HL-60 (cell line): ENCODE results near the gene TAF4B.

Experiments
- DNase-seq, 2 experiments: peaks; one replicate each; pipeline ENCODE4 v3.0.0-alpha.2; 2010 to 2020; ENCODE audit warnings: low read depth in 1 of 2, low spot score in 1 of 2
- H3K27ac ChIP-seq: fragments of 250-450 bp; sonication (Bioruptor Pico); replicated peaks from 2 replicates; pipeline ENCODE4 v1.5.1; 2020; ENCODE audit warnings: mild to moderate bottlenecking, moderate library complexity
- H3K27me3 ChIP-seq: fragments of 250-450 bp; sonication (Bioruptor Pico); 2 replicates; pipeline ENCODE4 v1.5.1; 2021; ENCODE audit warnings: mild to moderate bottlenecking, moderate library complexity; ENCODE audit not compliant: insufficient read depth, poor library complexity, severe bottlenecking
- H3K4me3 ChIP-seq: replicated peaks from 2 replicates; pipeline ENCODE4 v1.5.1; 2011; ENCODE audit warnings: mild to moderate bottlenecking, control low read depth, low read length; ENCODE audit not compliant: insufficient read depth
- GABPA ChIP-seq: IDR thresholded peaks from 2 replicates; pipeline ENCODE4 v1.6.1; 2012; ENCODE audit warnings: low read depth
- POLR2AphosphoS5 ChIP-seq: IDR thresholded peaks from 2 replicates; pipeline ENCODE4 v1.6.1; 2012; ENCODE audit warnings: low read depth
- SPI1 ChIP-seq: IDR thresholded peaks from 2 replicates; pipeline ENCODE4 v1.6.1; 2012; ENCODE audit warnings: low read depth, mild to moderate bottlenecking, borderline replicate concordance
- TF ChIP-seq, protein P1 (sequence below): IDR thresholded peaks from 2 replicates; pipeline ENCODE4 v1.6.1; 2012; ENCODE audit warnings: low read depth; ENCODE audit not compliant: insufficient replicate concordance
- TF ChIP-seq, protein P2 (sequence below): IDR thresholded peaks from one replicate; pipeline ENCODE4 v1.5.1; 2011; ENCODE audit warnings: low read length, control low read depth, inconsistent platforms; ENCODE audit not compliant: insufficient read depth

TAF4B gene

DNA sequence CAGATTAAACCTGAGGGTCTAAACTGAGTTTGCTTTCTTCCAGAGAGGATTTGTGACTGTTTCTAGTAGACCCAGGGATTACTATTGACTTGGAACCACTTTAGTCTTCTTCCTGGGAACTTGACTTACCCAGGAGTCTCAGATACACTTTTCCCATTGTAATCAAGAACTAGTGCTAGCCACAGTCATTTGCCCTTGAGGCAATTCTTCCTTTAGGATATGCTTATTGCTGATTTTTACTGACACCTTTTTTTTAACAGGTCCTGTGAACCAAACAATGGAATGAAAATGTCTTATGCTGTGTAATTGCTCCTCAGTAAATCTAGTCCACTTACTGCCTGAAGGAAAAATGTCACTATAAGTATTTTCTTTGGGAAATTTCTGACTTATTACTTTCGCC is 78.3 kb downstream of the TAF4B start:
- no peak overlapping the region for H3K4me3 ChIP-seq
- no peaks in the 10 kb centered on the region for H3K27me3 ChIP-seq
- H3K27ac ChIP-seq = no peak overlapping the region
- DNase-seq = no peak
- TF ChIP-seq, protein P1, sequence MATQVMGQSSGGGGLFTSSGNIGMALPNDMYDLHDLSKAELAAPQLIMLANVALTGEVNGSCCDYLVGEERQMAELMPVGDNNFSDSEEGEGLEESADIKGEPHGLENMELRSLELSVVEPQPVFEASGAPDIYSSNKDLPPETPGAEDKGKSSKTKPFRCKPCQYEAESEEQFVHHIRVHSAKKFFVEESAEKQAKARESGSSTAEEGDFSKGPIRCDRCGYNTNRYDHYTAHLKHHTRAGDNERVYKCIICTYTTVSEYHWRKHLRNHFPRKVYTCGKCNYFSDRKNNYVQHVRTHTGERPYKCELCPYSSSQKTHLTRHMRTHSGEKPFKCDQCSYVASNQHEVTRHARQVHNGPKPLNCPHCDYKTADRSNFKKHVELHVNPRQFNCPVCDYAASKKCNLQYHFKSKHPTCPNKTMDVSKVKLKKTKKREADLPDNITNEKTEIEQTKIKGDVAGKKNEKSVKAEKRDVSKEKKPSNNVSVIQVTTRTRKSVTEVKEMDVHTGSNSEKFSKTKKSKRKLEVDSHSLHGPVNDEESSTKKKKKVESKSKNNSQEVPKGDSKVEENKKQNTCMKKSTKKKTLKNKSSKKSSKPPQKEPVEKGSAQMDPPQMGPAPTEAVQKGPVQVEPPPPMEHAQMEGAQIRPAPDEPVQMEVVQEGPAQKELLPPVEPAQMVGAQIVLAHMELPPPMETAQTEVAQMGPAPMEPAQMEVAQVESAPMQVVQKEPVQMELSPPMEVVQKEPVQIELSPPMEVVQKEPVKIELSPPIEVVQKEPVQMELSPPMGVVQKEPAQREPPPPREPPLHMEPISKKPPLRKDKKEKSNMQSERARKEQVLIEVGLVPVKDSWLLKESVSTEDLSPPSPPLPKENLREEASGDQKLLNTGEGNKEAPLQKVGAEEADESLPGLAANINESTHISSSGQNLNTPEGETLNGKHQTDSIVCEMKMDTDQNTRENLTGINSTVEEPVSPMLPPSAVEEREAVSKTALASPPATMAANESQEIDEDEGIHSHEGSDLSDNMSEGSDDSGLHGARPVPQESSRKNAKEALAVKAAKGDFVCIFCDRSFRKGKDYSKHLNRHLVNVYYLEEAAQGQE = no peak
- TF ChIP-seq SPI1 = no peak
- no peak for TF ChIP-seq GABPA
- TF ChIP-seq POLR2AphosphoS5 = no peak
- TF ChIP-seq, protein P2, sequence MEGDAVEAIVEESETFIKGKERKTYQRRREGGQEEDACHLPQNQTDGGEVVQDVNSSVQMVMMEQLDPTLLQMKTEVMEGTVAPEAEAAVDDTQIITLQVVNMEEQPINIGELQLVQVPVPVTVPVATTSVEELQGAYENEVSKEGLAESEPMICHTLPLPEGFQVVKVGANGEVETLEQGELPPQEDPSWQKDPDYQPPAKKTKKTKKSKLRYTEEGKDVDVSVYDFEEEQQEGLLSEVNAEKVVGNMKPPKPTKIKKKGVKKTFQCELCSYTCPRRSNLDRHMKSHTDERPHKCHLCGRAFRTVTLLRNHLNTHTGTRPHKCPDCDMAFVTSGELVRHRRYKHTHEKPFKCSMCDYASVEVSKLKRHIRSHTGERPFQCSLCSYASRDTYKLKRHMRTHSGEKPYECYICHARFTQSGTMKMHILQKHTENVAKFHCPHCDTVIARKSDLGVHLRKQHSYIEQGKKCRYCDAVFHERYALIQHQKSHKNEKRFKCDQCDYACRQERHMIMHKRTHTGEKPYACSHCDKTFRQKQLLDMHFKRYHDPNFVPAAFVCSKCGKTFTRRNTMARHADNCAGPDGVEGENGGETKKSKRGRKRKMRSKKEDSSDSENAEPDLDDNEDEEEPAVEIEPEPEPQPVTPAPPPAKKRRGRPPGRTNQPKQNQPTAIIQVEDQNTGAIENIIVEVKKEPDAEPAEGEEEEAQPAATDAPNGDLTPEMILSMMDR = no peak

DNA sequence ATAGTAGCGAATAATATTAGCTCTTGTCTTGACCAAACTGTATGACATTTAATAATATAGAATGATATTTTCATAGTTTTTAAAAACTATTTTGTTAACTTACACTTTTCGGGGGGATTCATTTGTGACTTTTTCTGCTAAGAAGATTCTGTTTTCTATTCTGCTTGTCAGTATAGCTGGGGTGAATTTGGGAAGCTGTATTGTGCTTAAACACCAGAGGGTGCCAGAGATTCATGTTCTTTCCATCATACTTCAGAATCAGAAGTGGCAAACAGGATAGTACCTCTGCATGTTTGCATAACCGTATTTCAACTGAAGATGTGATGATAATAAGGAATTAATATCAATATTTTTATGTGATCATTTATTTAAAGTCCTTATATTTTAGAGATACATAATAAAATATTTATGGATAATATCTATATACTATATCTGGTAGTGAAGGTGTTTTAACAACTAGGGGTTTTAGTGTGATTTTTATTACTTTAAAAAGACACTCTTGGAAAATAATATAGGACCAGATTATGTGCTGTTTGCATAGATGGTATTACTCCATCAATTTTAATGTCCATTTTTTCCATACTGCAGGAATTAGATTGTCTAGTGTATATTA is 81.0 kb downstream of the TAF4B start:
- Histone ChIP-seq H3K27me3 (no peaks in the 10 kb centered on the region), H3K27ac (no peak overlapping the region)
- peak; percentile 25 to 43 for DNase-seq

DNA sequence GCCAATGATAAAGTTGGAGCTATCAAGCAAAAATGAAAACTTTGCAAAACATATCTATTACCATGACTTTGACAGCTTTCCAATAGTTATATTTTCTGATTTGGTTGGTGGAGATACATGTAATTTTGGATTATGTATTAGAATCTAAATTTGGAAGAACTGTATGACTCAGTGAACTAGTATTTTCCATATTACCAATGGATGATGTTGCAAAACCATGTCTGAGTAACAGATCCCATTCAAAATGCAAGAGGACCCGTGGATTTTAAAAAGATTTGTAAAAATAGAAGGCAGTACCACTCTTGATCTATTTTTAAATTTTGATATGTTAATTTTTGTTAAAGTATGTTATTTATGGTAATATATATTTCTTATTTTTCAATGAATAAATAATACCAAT is 83.0 kb downstream of the TAF4B start:
- Histone ChIP-seq H3K4me3 (no peak overlapping the region), H3K27ac (no peak overlapping the region), H3K27me3 (no peaks in the 10 kb centered on the region)
- DNase-seq = no peak
- TF ChIP-seq, protein P1 = no peak
- TF ChIP-seq POLR2AphosphoS5 (no peak), GABPA (no peak), SPI1 (no peak)
- TF ChIP-seq, protein P2 = no peak

More for the DNA sequence above, 81.0 kb downstream of the TAF4B start:
- no peak overlapping the region for H3K4me3 ChIP-seq
- no peak for TF ChIP-seq SPI1
- TF ChIP-seq, protein P2 = peak; percentile 63

DNA sequence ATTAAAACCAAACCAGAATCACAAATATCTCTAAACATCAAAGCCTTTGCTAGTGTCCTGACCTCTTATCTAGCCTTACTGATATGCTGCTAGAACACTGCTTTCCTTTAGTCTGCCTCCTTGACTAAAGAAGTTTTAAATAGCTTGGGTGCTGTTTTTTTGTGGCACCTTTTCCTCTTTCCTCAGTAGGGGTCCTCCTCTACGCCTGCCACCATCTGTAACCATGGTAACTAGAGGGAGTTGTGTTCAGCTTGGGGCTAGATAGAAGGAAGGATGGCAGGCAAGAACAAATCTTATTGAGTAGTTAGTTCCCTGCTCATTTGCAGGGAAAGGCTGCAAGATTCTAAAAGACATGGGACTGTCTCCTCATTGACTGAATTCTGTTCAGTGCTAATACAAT is 86.0 kb downstream of the TAF4B start:
- H3K27ac ChIP-seq = no peak overlapping the region
- H3K4me3 ChIP-seq = no peak overlapping the region
- no peaks in the 10 kb centered on the region for H3K27me3 ChIP-seq
- TF ChIP-seq GABPA = no peak
- no peak for TF ChIP-seq SPI1
- TF ChIP-seq, protein P2 = no peak
- TF ChIP-seq POLR2AphosphoS5 = no peak
- TF ChIP-seq, protein P1 = no peak
- DNase-seq = no peak
